ENCODE measurements around the gene C2CD3.
"Not testable (repeated sequence)": the region's sequence is repeated elsewhere in the genome, so short reads cannot be mapped to it uniquely, and the experiment has no call there.

C2CD3 gene

GRCh38 chr11:74072721-74073120 lies 98.1 kb downstream of the C2CD3 start:
- no peak for TF ChIP-seq CTCF (IDR thresholded peaks at IDR 0.05)
- Histone ChIP-seq H3K4me1 (no peaks in the 10 kb centered on the region), H3K27ac (no peak overlapping the region), H3K9me3 (no peaks in the 10 kb centered on the region), H3K36me3 (peaks cover 33 to 49% (median 40%) of the 10 kb centered on the region in 3 donors), H3K27me3 (no peaks in the 10 kb centered on the region), H3K4me3 (no peak overlapping the region)
- no peak for DNase-seq
- intact Hi-C loops (cut with DNase I; ENCODE audit: low total_unique reads) = no loop called here

- no peak overlapping the region for H3K4me3 ChIP-seq
- peaks cover 33 to 47% (median 36%) of the 10 kb centered on the region in 3 donors for H3K36me3 ChIP-seq
- TF ChIP-seq CTCF (IDR thresholded peaks at IDR 0.05) = no peak
- DNase-seq = no peak
- intact Hi-C loops (cut with DNase I; ENCODE audit: low total_unique reads) = no loop called here
- no peaks in the 10 kb centered on the region for H3K4me1 ChIP-seq
- H3K27me3 ChIP-seq = no peaks in the 10 kb centered on the region
- no peak overlapping the region for H3K27ac ChIP-seq
- H3K9me3 ChIP-seq = no peaks in the 10 kb centered on the region
Observed at GRCh38 chr11:74072286-74072685, 98.5 kb downstream of the C2CD3 start.

DNA sequence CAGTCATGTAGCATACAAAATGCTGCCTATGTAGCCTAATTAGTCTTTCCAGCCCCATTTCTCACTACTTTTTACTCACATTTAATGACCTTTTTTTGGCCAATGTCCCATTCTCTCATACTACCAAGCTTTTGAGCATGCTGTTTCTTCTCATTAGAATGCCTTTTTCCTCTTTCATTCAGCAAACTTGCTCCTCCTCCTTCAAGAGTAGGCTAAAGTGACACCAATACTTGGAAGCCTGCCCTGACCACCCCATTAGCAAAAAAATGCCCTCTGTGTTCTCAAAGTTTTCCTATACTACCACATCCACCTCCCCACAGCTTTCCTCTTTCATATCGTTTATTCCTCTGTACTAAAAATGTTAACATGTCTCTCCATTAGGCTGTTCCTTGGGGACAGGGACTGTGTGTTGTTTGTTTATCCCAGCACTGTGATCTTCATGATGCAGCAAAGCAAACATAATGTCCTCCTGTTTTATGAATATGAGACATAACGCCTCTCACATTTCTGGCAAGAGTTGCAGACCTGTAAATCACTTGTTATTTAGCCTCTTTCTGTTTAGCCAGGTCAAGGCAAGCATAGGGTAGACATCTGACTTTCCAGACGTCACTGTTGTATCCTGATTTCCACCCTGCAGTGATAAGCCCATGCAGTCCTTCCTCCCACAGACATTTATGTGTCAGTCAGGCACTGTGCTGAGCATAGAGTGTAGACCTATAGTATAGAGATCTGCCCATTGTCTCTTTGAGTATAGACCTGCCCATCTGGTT lies 99.9 kb downstream of the C2CD3 start:
- intact Hi-C loops (cut with DNase I; ENCODE audit: low total_unique reads) = no loop called here
- TF ChIP-seq CTCF (IDR thresholded peaks at IDR 0.05) = no peak
- peaks cover 33 to 43% (median 35%) of the 10 kb centered on the region in 3 donors for H3K36me3 ChIP-seq
- no peak overlapping the region for H3K27ac ChIP-seq
- H3K4me3 ChIP-seq = no peak overlapping the region
- H3K27me3 ChIP-seq = no peaks in the 10 kb centered on the region
- DNase-seq = no peak
- no peaks in the 10 kb centered on the region for H3K9me3 ChIP-seq
- H3K4me1 ChIP-seq = no peaks in the 10 kb centered on the region

DNA sequence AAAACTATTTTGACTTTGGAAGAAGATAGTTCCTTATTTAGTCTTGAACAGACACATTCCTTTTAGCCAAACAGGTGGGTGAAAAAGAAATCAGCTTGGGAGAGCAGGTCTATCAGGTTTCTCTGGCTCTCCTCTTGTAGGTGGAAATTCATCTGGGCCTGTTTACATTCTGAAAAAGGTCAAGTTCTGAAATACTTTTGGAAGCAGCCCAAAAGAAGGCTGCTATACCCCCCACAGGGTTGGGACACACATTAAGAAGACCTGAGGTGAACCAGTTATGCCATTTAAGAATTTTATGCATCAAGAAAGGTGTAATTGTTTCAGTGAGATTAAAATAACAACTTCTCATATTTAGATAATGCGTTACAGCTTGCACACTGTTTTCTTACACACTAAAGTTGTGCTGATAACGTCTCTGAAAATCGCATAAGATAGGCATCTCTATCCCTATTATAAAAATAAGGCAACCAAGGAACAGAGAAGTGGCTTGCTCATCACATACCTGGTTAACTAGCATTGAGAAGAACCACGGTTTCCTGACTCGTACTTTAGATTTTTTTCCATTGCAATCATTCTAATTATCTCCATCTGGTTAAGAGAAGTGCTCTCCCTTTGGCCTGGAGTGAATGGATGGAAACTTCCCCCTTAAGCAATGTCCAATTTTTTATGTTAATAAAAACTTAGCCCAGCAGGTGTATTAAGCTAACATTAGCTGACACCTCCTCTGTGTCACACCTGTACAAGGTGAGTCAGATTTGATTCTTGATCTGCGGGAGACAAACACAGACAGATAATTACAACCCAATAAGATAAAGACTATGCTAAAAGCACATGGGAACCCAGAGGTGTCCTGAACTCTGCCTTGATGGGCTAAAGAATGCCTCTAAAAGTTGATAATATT lies 101.4 kb downstream of the C2CD3 start:
- H3K4me1 ChIP-seq = no peaks in the 10 kb centered on the region
- no peaks in the 10 kb centered on the region for H3K27me3 ChIP-seq
- intact Hi-C loops (cut with DNase I; ENCODE audit: low total_unique reads) = no loop called here
- DNase-seq = no peak
- no peak overlapping the region for H3K27ac ChIP-seq
- no peak for TF ChIP-seq CTCF (IDR thresholded peaks at IDR 0.05)
- H3K9me3 ChIP-seq = no peaks in the 10 kb centered on the region
- no peak overlapping the region for H3K4me3 ChIP-seq
- peaks cover 31 to 39% (median 32%) of the 10 kb centered on the region in 3 donors for H3K36me3 ChIP-seq

- H3K4me1 ChIP-seq; H3K9me3 ChIP-seq; H3K4me3 ChIP-seq; DNase-seq; H3K27me3 ChIP-seq; H3K27ac ChIP-seq; intact Hi-C loops (cut with DNase I; ENCODE audit: low total_unique reads): not testable (repeated sequence)
- H3K36me3 ChIP-seq = peaks cover 6 to 16% (median 10%) of the 10 kb centered on the region in 3 donors
Observed at GRCh38 chr11:74066663-74067062, 104.1 kb downstream of the C2CD3 start.

- H3K27me3 ChIP-seq; H3K4me3 ChIP-seq; H3K9me3 ChIP-seq; DNase-seq; H3K4me1 ChIP-seq; H3K27ac ChIP-seq; intact Hi-C loops (cut with DNase I; ENCODE audit: low total_unique reads): not testable (repeated sequence)
- peaks cover 0 to 12% (median 5%) of the 10 kb centered on the region in 3 donors for H3K36me3 ChIP-seq
Observed at GRCh38 chr11:74065534-74065933, 105.3 kb downstream of the C2CD3 start.

- H3K4me3 ChIP-seq; H3K27me3 ChIP-seq; intact Hi-C loops (cut with DNase I; ENCODE audit: low total_unique reads); H3K9me3 ChIP-seq; DNase-seq; H3K27ac ChIP-seq; H3K4me1 ChIP-seq: not testable (repeated sequence)
- H3K36me3 ChIP-seq = peaks cover 0 to 15% (median 0%) of the 10 kb centered on the region in 3 donors
Observed at GRCh38 chr11:74063628-74064027, 107.2 kb downstream of the C2CD3 start.

DNA sequence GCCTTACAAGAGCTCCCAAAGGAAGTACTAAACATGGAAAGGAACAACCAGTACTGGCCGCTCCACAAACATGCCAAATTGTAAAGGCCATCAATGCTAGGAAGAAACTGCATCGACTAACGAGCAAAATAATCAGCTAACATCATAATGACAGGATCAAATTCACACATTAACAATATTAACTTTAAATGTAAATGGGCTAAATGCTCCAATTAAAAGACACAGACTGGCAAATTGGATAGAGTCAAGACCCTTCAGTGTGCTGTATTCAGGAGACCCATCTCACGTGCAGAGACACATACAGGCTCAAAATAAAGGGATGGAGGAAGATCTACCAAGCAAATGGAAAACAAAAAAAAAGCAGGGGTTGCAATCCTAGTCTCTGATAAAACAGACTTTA lies 109.2 kb downstream of the C2CD3 start:
- H3K4me1 ChIP-seq; H3K27me3 ChIP-seq; H3K27ac ChIP-seq; intact Hi-C loops (cut with DNase I; ENCODE audit: low total_unique reads); H3K4me3 ChIP-seq; DNase-seq; H3K9me3 ChIP-seq: not testable (repeated sequence)
- H3K36me3 ChIP-seq = peaks cover 5 to 19% (median 10%) of the 10 kb centered on the region in 3 donors
